HG02870 (cell line): Measurements from ENCODE around the gene PCMT1.
"Not testable (repeated sequence)": the region's sequence is repeated elsewhere in the genome, so short reads cannot be mapped to it uniquely, and the experiment has no call there.

ENCODE experiments used
- ATAC-seq: cut with Tn5 transposase; IDR thresholded peaks from one replicate; pipeline ENCODE4 v1.9.1; 2021; ENCODE audit warnings: mild to moderate bottlenecking, moderate library complexity; ENCODE audit not compliant: unreplicated experiment

Gene PCMT1

DNA sequence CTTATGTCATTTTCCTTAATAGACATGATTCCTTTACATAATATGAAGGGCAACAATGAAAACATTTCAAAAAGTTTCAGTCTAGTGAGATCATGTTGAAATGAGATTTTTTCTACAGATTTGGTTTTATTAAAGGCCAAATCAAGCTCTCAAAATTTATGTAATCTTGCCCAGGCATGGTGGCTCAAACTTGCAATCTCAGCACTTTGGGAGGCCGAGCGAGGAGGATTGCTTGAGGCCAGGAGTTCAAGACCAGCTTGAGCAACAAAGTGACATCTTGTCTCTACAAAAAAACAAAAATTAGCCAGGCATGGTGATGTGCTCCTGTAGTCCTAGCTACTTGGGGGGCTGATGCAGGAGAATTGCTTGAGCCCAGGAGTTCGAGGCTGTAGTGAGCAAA is 63.8 kb downstream of the PCMT1 start:
- ATAC-seq, result no peak

DNA sequence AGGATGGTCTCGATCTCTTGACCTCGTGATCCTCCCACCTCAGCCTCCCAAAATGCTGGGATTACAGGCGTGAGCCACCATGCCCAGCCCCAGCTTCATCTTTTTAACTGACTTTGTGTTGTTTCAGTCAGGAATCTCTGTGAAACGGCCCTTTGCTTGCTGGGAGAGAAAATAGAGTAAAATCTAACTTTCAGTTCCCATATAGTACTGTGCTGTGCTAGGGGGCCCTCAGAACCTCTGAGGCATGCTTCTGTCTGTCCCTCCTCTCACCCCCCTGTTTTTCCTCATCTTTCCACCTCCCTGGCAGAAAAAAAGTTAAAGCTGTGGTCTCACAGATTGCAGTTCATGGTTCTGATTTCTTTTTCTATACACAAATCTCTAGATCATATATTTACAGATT is 66.2 kb downstream of the PCMT1 start:
- peak; percentile 91 for ATAC-seq

DNA sequence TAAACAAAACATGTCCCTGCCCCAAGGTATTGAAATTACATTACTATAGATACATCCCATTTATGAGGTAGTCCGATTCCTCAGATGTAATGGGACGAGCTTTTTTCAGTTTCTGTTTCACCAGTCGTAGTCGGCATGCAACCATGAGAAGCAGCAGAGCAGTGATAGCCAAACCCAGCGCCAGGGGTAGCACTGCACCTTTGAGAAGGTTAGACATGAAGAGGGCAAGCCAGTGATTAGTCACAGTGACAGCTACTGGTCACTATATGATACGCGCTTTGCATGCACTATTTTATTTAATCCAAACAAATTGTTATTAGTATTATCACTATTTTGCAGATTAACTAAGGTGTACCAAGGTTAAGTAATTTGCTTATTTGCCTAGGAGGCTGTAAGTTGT is 71.0 kb downstream of the PCMT1 start:
- ATAC-seq, result no peak

DNA sequence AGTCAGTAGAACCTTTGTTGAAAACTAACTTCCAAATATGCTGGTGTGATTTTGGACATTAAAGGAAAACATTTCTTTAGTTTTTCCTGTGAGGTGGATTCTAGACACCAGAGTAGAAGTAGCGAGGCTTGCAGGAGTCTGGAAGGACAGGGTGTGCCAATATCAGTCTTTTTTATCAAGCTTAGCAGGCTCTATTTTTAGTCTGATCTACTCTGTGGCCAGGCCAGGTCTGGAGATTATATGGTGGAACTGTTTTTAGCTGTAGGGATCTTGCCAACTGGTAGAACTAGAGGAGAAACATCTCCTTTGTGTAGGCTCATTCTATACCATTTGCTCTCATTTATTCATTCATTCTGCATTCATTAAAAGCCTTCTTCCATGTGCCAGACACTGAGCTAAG is 72.0 kb downstream of the PCMT1 start:
- ATAC-seq, result no peak

DNA sequence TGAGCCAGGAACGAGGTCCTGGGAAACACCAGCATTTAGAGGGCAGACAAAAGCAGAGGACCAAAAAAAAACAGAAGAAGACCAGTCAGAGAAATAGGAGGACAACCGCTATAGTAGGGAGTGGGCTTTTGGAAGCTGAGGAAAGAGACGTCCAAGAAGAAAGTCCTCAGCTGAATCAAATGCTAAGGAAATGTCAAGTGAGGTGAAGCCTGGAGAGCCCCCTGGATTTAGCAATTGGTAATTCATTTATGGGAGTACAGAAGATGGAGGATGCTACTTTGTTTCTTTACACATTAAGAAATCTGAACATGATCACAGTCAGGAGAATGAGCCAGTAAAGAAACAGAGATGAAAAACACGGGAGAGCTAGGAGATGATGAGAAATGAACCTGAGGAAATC is 73.5 kb downstream of the PCMT1 start:
- no peak for ATAC-seq

DNA sequence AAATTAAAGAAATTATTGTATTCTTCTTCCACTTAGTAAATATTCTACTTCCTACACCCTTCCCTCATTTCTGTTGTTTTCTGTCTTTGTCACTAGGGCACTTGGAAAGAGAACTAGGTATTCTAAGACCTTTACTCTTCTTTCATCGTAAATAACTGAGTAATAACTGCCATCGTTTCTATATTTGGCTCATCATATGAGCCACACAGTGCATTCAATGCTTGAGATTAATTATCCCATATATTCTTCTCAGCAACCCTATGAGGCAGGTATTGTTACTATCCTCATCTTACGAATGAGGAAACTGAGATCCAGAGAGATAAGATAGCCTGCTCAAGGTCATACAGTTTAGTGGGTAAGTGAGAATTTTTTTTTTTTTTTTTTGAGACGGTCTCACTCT is 75.8 kb downstream of the PCMT1 start:
- ATAC-seq, result no peak

DNA sequence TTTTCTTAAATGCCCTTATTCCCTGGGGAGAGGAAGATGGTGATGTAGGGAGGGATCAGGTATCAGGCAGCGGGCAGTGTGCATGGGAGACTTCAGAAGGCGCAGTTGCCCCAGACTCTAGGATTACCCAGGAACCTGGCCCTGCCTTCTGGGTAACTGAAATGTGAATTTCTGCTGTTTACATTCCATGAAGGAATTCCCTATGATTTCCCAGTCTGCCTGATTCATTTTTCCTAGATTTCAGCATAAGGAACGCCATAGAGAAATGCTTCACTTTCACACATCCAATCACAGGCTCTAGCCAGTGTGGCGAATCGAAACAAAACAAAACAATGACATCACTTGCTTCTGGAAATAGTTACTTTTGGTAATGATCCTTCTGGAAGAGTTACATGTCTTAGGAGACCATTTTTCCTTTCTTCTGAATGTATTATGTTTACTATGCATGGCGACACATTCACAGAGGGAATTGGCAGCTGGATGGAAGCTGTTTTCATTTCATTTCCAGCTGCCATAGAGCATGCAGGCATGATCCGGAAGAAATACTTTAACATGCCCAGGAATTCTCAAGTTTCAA is 81.3 kb downstream of the PCMT1 start:
- no peak for ATAC-seq

DNA sequence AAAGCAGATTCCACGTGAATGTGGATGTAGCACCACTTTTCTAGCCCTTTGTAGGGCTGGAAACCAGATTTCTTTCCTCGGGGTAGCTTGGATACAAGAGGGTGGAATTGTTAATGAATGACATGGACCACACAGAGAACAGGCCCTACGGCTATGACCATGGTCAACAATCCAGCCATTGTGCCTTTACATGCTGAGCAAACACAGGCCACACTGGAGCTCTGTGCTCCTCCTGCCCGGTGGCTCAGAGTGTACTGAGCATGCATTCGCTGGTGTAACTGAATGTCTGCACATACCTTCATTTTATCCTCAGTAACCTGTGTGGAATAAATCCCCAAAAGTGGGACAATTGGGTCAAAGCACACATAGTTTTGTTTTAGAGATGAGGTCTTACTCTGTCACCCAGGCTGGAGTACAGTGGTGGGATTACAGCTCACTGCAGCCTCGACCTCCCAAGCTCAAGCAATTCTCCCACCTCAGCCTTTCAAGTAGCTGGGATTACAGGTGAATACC is 81.8 kb downstream of the PCMT1 start:
- no peak for ATAC-seq

DNA sequence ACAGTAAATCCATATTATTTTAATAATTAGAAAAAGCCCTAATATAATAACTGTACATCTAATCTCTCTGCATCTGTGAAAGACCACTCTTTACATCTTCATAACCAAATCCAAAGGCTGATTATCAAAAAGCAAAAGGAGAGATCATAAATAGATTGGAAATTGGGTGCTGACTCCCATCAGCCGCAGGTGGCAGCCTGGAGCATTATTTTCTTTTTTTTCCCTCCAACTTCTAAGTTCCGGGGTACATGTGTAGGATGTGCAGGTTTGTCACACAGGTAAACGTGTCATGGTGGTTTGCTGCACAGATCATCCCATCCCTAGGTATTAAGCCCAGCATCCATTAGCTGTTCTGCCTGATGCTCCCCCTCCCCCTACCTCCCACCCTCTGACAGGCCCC is 84.1 kb downstream of the PCMT1 start:
- no peak for ATAC-seq

DNA sequence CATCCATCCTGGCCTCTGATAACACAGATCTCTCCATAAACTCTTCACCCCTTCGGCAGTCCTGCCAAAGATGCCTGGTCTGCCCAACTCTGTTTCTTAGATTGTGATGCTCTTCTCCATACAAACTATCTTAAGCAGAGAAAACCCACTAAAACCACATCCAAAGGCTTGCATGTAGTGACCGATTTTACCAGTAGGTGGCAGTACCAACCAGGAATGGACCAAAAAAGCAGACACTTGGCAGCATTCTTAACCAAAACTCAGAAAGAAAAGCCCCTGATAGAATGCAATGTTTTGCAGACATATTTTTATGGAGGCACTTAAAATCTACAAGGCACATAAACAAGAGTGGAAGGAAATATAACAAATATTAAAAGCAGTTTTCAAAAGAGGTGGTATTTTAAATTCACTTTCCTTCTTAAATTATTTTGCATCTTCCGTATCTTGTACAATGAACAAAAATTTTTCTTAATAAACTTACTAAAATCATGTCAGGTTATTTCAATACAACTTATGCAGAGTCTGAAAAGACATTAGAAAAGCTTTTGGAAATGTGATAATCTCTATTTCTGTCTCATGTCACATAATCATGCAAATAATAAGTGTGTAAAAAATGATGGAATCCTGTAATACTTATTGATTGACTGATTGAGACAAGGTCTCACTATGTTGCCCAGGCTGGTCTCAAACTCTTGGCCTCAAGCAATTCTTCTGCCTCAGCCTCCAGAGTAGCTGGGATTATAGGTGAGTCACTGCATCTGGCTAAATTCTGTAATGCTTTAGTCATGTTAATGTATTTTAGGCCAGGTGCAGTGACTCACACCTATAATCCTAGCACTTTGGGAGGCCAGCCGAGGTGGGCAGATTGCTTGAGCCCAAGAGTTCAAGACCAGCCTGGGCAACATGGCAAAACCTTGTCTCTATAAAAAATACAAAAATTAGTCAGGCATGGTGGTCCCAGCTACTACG is 85.3 kb downstream of the PCMT1 start:
- ATAC-seq, result no peak

DNA sequence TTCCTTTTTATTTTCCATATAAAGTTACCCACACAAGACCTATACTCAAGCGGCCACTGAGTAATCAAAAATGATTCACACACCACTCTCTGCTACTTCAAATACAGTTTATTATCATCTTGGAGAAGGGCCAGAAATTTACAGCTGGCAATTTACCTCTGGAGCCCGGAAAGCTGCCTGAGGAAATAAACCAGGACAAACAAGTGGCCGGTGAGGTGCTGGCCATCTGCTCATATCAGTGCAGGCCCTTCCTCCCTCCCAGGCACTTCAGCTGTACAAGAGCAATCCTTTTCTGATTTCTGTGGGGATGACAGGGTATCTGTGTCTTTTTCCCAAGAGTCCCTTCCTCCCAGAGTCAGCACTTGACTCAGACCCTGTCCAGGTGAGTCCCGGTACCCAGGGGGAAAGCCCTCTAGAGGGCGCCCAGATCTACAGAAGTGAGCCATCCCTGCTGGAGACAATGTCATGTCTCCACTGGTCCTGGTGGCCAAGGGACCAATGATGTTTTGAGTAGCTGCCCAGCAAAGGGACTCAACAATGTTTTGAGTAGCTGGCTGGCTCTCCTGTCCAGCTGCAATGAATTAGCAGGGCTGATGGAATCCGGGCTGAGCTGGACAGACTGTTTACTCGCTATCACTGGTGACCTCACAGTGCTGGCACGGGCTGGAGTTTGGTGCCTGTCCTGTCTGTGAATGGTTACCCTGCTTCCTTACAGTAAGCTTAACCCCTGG is 91.0 kb downstream of the PCMT1 start:
- ATAC-seq, result no peak

DNA sequence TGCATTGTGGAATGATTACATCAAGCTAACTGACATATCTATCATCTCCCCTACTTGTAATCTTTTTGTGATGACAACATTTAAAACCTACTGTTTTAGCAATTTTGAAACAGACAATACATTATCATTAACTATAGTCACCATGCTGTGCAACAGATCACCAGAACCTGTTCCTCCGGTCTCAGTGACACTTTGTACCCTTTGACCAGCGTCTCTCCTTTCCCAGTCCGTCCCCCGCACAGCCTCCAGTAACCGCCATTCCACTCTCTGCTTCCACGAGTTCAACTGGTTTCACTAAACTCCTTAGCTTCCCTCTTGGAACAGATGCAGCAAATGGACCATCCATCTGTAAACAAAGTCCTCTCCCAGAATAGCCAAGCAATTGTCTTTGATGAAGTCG is 92.8 kb downstream of the PCMT1 start:
- no peak for ATAC-seq

DNA sequence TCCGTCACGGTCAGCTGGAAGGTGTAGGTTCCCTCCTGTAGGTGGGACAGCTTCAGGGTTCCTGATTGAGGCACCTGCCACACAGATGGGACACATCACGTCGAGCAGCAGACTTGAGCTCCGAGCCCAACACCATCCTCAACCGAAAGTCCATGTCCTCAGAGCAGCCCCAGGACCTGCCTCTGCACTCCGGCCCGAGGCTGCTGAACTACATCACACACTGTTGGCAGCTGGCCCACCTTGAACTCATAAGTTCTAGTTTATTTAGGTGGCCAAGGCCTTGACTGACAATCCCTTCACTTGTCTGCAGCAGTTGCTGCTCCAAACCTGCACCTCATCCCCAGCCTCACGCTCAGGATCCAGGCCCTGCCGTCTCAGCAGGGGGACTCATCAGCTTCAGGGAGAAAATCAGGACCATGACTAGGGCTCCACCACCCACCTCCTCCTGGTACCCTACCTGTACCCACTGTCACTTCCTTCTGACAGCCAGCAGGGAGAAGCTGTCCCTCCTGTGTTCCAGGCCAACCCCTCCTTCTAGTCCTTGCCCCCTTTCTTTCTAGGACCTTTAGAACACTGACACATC is 93.6 kb downstream of the PCMT1 start:
- ATAC-seq, result no peak

DNA sequence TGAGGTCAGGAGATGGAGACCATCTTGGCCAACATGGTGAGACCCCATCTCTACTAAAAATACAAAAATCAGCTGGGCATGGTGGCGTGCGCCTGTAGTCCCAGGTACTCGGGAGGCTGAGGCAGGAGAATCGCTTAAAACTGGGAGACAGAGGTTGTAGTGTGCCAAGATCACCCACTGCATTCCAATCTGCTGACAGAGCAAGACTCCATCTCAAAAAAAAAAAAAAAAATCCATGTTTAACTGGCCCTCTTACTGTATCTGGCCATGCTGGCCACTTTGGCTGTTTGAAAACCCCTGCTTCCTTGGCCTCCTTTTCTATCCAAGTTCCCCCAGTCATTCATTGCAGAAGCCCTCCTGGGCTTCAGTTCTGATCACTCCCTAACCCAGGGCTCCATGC is 94.5 kb downstream of the PCMT1 start:
- ATAC-seq, result not testable (repeated sequence)

DNA sequence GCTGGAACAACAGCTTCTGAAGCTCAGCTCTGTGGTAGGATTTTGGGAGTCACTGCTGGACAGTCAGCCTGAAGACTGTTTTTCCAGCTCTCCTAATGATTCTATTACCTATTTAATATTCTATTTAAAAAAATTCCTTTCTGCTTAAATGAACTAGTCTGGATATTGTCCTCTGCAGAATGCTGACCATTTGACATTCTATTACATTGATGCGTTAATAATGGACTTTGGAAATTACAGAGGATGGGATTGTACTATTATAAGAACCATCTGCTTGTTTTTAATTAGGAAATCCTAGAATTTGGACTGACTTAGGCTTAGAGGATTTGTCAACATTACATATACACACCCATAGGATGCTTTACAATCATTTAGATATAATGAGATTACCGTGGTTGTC is 94.9 kb downstream of the PCMT1 start:
- no peak for ATAC-seq

DNA sequence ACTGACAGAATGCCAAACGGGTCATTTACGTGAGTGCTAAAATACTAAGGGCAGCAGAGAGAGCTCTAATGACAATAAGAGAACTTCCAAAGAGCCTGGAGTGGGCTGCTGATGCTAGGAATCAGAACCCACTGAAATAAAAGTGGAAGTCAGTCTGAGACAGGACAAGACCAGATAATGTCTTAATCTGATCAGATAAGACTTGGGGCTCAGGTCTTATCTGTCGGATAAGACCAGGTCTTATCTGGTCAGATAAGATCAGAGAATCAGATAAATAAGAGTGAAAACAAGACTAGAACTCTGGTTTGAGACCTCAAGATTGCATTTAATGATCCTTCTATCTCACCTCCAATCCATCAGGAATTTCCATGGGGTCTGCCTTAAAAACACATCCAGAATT is 96.0 kb downstream of the PCMT1 start:
- ATAC-seq, result no peak

DNA sequence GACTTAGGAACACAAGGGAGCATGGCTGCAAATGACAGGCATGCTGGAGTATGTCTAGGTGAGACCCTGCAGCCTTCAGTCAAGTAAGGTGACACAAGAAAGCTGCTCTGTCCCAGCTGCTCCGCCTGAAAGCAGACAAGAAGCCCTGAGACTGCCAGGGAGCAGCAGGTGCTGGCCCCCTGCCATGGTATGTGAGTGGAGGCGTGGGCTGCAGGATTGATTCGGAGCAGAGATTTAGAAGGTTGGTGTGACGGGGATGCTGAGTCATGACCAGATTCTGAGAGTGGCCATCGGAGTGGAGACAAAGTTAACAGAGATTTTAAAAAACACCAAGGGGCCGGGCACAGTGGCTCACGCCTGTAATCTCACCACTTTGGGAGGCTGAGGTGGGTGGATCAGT is 96.8 kb downstream of the PCMT1 start:
- no peak for ATAC-seq

DNA sequence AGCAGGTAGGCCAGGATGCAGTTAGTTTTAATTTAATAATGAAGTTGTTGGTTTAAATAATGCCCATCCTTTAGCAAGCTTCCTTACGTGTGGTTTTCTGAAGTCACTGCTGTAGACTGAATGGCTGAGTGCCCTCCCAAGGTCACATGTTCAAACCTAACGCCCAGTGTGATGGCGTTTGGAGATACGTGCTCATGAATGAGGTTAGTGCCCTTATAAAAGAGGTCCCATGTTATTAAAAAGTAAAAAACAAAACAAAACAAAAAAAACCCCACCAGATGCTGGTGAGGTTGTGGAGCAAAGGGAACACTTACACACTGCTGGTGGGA is 98.4 kb downstream of the PCMT1 start:
- ATAC-seq, result no peak

DNA sequence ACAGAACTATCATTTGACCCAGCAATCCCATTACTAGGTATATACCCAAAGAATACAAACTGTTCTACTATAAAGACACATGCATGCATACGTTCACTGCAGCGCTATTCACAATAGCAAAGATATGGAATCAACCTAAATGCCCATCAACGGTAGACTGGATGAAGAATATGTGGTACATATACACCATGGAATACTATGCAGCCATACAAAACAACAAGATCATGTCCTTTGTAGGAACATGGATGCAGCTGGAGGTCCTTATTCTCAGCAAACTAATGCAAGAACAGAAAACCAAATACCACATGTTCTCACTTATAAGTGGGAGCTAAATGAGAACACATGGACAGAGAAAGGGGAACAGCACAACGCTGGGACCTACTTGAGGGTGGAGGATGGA is 98.8 kb downstream of the PCMT1 start:
- not testable (repeated sequence) for ATAC-seq

DNA sequence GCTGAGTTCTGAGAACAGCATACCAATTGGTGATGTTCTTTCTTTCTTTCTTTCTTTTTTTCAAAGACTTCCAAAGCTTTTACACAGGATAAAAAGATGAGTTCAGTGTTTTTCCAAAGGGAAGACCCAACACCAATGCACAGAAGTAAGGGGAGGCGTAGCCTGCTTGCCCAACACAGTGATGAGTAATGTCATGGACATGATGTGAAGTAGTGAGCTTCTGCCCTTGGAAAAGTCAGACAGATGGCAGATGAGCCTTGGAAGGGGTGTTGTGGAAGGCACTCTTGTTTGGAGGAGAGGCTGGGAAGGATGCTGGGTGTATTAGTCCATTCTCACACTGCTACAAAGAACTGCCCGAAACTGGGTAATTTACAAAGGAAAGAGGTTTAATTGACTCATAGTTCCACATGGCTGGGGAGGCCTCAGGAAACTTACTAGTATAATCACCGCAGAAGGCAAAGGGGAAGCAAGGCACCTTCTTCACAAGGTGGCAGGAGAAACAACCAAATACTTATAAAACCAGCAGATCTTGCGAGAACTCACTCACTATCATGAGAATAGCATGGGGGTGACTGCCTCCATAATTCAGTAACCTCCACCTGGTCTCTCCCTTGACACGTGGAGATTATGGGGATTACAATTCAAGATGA is 102.0 kb downstream of the PCMT1 start:
- no peak for ATAC-seq

DNA sequence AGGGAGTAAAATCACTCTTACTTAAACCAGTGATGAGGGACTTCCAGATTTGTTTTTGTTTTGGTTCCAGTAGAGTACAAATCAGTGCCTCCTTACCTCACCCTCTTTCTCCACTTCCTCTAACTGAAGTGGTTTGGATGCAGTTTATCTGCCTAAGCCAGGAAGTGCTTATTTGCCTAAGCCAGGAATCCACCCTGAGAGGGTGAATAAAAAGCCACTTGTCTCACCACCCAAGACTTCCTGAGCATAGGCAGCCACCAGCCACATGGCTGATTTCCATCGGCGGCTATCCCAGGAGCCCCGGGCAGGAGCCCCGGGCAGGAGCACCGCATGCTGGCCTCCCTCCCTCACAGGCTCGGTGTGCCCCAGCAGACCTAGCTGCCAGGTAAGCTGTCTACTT is 102.6 kb downstream of the PCMT1 start:
- no peak for ATAC-seq
